Uterus (tissue), 2 donors: ENCODE measurements around the gene UBR4.

Experiments used
- CTCF ChIP-seq, 4 experiments: fragments of 200-600 bp in 2 of 4; fragments of 450-650 bp in 2 of 4; sonication (generic) in 2 of 4; IDR thresholded peaks; one replicate each; pipeline ENCODE4 v1.5.1; 2016 to 2019; ENCODE audit warnings: antibody characterized with exemption in 4 of 4, mild to moderate bottlenecking in 2 of 4, moderate library complexity in 1 of 4
- POLR2A ChIP-seq, 2 donors: fragments of 450-650 bp; IDR thresholded peaks; one replicate each; pipeline ENCODE4 v1.6.1; 2016; ENCODE audit warnings: antibody characterized with exemption in 2 of 2, mild to moderate bottlenecking in 1 of 2, moderate library complexity in 1 of 2

- TF ChIP-seq CTCF (IDR thresholded peaks at IDR 0.05) (no peak), POLR2A (IDR thresholded peaks at IDR 0.05) (no peak)
Measured at GRCh38 chr1:19091196-19091953, 118.7 kb downstream of the UBR4 start.
